A549 (cell line): Measurements from ENCODE around the gene LSM14B.

Experiments used
- CTCF ChIP-seq: fragments of >200 bp; sonication (Bioruptor Twin); formaldehyde crosslinking; IDR thresholded peaks from 3 replicates; pipeline ENCODE4 v1.5.1; 2016
- ELK1 ChIP-seq: fragments of 150-350 bp; IDR thresholded peaks from 2 replicates; pipeline ENCODE4 v1.6.1; 2014; ENCODE audit warnings: low read depth, mild to moderate bottlenecking, low read length
- EP300 ChIP-seq, 2 experiments: fragments of >200 bp; sonication (Bioruptor Twin); formaldehyde crosslinking; IDR thresholded peaks; 2 replicates in 1 of 2; 3 replicates in 1 of 2; pipeline ENCODE4 v1.6.1; 2016 to 2017
- FOSL2 ChIP-seq, 2 experiments: fragments of 450-650 bp in 1 of 2; fragments of >200 bp in 1 of 2; sonication (Bioruptor Twin) in 1 of 2; formaldehyde crosslinking; IDR thresholded peaks; 2 replicates each; pipeline versions ENCODE4 v1.5.0 to v1.6.1; 2016 to 2020; ENCODE audit warnings: mild to moderate bottlenecking in 1 of 2, moderate library complexity in 1 of 2
- KDM5A ChIP-seq: fragments of 200-600 bp; sonication (generic); IDR thresholded peaks from 2 replicates; pipeline ENCODE4 v1.6.1; 2016; ENCODE audit warnings: antibody characterized with exemption, mild to moderate bottlenecking
- POLR2A ChIP-seq: IDR thresholded peaks from 2 replicates; pipeline ENCODE4 v1.6.1; 2012; ENCODE audit warnings: mild to moderate bottlenecking, low read length
- RFX5 ChIP-seq: fragments of 450-650 bp; IDR thresholded peaks from 2 replicates; pipeline ENCODE4 v1.7.1; 2014; ENCODE audit warnings: antibody characterized with exemption, mild to moderate bottlenecking, moderate library complexity
- ZNF302 ChIP-seq: fragments of 250-450 bp; sonication (Bioruptor Pico); IDR thresholded peaks from 2 replicates; pipeline ENCODE4 v1.9.0; 2021; ENCODE audit warnings: inconsistent platforms, mild to moderate bottlenecking, moderate library complexity

- TF ChIP-seq ZNF302 (CRISPR knock-in tag) (no peak), RFX5 (no peak), POLR2A (no peak), KDM5A (no peak), ELK1 (no peak), CTCF (no peak), FOSL2 (IDR thresholded peaks at IDR 0.05) (peak; percentile 89), FOSL2 (CRISPR knock-in tag; IDR thresholded peaks at IDR 0.05) (peak; percentile 100), EP300 (IDR thresholded peaks at IDR 0.05) (0 out of 5 replicates have a peak, but pooled peaks of 1 of the 2 experiments have one; percentile 17)
Measured at GRCh38 chr20:62088258-62089127, 33.8 kb upstream of the LSM14B start.
